Stimulated activated CD4-positive, alpha-beta T cell treated with anti-CD3 and anti-CD28 coated beads, Interleukin-15, amount 100 ng/mL, for 24 hours (primary cell): ENCODE results near the gene ANTXR1.
"Not testable (repeated sequence)": the region's sequence is repeated elsewhere in the genome, so short reads cannot be mapped to it uniquely, and the experiment has no call there.

Experiments used
- DNase-seq: peaks from one replicate; pipeline ENCODE4 v3.0.0-alpha.2; 2020

ANTXR1 gene

DNA sequence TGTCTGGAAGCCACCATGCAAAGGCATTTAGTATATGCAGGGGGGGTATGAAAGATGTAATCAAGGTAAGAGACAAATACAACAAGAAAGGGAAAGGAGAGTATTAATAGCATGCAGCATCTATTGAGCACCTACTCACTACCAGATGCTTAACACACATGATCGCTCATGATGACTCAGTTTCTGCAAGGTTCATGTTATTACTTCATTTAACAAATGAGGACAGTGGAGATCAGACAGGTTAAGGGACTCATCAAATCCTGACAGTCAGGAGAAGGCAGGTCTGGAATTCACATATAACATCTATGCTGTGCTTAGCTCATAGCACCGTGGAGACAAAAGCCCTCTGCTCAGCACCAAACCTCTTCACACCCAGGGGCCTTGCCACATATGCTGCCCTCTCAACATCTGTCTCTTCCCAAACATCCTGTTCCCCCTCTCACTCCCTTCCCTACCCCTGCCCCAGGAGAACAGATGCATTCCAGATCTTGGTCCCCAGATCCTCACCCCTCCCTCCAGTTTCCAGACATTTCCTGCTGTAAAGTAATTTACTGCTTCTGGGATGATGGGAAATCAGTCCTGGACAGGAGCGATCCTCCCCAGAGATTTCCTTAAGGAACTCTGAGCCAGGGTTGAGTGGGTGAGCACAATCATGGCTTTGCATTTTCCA is 155.3 kb downstream of the ANTXR1 start:
- no peak for DNase-seq

DNA sequence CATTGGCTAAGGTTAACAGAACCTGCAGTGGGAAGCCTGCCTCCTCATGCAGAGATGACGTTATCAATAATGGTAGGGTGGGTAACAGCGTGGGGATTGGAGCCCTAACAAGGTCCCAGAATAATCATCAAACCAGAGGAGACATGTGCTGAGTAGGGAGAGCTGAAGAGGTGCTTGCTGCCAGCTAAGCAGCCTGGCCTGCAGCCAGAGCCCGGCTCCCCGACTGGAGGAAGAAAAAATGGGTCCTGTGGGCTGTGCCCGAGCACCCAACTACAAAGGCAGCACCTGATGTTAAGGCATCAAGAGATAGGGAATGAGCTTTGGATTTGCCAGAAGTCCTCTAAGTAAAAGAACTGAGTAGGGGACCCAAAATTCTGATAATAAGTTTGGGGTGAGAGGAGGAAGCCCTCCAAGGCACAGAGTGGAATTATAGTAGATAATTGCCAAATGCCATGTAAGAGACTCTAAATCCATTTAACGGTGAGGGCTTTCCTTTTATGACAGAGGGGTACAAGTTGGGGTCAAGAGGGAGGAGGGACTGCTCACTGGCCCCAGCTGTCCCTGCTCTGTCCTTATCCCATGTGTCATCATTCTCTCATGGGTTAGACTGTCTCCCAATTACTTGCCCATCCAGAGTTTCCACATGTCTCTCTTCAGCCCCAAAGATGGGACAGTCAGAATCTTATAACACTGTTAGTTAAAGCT is 156.1 kb downstream of the ANTXR1 start:
- DNase-seq = no peak

DNA sequence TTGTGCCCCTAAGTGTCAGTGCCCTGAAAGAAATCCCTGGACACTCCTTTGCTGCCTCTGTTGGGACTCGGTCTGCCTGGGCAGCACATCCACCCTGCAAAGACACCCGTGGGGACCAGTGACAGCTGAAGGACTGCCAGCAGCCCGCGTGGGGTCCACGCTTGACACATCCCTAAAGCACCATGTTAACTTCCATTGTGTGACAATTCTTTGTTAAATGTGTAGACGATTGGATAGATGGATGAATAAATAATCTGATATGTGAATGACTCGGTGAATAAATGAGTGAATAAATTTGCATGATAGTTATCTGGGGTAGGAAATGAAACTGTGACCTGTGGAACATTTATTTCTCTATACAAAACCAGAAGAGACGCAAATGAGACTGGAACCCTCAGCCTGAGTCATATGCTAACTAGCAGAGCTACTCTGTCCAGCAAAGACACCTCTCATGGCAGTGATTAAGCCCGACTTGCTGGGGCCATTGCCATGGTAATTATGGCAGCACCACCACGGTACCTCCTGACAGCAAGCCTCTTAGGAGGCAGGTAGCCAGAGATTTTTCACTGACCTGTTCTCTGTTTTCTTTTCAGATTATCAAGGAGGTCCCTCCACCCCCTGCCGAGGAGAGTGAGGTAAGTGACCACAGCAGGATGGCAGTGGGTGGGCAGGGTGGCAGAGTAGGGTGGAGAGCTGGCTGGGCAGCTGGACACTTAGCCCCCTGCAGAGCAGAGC is 156.8 kb downstream of the ANTXR1 start:
- DNase-seq = peak; percentile 11

DNA sequence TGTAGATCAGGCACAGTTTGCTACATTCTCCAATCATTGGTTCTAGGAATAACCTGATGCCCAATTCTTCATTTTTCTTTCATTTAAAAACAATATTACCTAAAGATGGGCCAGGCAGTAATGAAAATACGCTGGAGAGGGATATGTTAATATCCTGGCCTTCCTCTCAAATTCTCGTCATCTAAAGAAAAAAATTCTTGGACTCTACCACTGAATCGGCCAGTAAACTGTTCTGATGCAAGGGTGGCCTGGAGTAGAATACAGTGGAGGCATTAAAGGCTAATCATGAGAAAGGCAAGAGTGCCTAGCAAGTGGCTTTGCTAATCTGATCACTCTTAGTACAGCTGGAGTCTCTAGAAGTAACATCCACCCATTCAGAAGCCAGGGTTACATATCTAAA is 157.7 kb downstream of the ANTXR1 start:
- no peak for DNase-seq

DNA sequence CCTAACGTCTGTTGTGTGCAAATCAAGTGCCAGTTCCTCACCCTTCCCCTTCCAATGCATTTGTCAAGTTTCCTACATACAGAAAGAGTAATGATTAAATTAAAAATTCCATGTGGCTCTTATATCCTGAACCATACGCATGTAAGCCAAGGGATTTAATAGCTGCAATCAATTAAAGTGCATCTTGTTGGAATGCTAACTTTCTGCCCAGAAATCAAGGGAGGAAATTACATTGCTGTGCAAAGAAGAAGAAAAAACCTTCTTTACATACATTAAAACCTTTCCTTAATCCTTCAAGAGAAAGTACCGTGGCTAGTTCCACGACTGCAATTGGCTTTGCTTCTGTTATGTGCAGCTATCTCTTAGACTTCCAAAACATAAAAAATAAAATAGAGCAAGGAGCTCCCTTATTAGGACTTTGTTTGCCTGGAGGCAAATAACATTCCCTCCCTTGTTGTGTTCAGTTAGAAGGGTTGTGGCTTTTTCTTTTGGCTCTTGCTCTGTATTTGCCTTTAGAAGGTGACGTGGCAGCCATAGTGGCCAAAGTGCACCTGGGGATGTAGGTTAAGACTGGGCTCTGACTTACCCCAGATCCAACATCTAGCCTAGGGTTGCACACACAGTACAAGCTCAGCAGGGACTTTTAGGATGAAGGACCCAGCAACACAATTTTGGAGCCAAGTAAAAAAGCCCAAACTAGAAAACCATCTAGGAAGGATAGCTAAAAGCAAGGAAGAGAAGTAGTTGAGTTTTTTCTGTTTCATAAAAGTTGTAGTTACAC is 158.3 kb downstream of the ANTXR1 start:
- no peak for DNase-seq

DNA sequence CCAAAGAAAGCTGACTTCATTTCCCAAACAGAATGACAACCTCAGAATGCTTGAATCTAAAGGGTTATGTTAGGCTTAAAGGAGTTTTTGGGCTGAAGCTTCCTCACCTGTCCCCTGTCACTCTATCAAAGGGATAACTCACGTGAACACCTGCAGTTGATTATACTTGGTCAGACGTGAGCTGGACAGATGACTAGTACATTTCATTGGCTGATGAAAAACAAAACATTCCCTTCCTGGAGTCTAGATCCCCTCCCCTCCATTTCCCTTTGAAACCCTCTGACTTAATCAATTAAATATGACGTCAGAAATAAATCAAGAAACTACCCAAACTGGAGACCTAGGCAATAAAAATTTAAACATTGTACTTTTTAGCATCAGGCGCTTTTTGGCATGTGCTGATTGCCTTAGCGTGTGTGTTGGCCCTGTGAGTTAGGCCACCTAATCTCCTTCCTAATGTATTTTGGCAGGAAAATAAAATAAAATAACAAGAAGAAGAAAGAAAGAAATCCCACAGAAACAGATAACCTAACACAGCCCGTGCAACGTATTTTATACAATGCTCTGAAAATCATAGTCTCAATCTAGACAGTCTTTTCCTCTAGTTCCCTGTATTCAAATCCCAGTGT is 159.0 kb downstream of the ANTXR1 start:
- DNase-seq = no peak

DNA sequence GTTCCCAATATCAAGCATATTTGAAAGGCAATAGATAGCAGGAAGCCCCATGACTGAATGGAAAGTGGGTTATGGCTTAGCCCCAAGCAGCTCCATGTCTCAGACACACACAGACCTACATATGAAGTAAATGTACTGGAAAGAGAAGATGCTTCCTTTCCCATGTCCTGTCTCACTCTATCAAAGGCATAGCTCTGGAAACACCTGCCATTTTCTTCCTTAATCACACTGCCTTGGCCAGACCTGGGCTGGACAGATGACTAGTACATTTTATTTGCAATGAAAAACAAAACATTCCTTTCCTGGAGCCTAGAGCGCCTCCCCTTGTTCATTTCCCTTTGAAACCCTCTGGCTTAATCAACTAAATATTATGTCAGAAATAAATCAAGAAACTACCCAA is 160.7 kb downstream of the ANTXR1 start:
- no peak for DNase-seq

DNA sequence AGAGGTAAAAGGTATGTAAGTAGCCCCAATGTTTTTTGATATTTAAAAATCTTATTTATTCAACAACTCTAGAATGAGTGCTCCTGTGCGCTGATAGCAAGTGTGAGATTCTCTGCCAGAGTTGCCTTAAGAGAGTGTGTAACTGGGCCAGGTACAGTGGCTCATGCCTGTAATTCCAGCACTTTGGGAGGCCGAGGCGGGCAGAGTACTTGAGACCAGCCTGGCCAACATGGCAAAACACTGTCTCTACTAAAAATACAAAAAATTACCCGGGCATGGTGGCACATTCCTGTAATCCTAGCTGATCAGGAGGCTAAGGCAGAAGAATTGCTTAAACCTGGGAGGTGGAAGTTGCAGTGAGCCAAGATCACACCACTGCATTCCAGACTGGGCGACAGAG is 161.2 kb downstream of the ANTXR1 start:
- DNase-seq = not testable (repeated sequence)

DNA sequence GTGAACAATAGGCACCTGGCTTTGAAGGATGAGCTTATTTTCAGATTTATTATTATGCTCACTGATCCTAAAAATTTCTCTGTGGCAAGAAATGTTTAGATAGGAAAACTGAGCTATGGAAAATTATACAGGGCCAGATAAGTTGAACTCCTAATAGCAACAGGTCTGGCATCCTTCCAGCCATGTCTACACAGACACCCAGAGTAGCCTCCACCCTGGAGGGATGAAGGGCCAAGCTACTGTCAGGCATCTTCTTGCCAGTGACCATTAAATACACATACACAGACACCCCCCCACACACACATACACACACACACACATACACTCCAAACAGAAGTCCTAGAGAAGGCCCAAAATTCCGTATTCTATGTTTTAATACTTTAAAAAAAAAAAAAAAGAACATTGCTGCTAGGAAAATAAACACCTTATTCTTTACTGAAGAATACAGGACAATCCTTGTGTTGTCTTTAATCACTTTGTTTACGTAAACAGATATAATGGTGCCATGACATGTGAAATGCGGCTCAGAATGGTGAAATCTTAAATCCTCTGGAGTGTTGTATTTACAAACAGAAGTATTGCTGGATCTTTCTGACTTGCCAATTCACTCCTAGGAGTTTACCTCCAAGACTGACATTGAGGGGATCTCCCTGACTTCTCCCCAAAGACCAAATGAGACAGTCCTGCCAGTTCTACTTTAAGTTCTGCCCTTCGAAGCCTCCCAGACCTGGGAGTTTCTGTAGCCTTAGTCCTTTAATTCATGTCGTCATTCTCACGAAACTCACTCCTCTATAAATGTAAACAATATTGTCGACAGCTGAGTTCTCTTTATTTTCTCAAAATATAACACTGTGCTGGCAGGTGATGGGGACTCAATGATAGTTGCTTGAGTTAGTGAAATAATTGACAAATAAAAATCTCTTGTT is 163.1 kb downstream of the ANTXR1 start:
- no peak for DNase-seq

DNA sequence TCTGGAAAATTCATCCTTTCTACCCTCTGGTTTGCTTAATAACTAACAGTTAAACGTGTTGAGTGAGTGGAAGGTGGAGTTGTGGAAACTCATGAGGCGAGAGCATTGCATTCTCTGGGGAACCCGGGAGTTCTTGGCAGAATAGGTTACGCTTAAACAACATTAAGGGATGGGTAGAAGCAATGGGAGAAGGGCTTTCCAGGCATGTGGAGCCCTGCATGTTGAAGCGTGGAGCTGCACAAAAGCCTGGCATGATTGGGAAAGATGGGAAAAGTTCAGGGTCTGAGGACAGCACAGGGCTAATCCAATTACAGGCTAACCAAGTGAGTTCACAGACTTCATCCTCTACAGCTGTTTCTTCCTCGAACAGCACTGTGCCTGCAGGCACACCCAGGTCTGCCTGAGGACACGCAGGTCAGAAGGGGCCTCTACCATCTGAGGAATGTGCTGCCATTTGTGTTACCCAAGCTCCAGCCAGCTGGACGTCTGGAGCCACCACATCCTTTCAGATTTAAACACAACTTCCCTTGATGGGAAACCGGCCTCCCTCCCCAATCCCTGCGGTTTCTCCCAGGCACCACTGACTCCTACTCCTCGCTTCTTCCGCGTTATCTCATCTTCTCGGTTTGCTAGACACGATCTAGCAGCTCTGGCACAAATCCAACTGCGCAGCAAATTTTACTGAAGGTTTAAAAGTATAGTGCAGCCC is 164.2 kb downstream of the ANTXR1 start:
- no peak for DNase-seq

DNA sequence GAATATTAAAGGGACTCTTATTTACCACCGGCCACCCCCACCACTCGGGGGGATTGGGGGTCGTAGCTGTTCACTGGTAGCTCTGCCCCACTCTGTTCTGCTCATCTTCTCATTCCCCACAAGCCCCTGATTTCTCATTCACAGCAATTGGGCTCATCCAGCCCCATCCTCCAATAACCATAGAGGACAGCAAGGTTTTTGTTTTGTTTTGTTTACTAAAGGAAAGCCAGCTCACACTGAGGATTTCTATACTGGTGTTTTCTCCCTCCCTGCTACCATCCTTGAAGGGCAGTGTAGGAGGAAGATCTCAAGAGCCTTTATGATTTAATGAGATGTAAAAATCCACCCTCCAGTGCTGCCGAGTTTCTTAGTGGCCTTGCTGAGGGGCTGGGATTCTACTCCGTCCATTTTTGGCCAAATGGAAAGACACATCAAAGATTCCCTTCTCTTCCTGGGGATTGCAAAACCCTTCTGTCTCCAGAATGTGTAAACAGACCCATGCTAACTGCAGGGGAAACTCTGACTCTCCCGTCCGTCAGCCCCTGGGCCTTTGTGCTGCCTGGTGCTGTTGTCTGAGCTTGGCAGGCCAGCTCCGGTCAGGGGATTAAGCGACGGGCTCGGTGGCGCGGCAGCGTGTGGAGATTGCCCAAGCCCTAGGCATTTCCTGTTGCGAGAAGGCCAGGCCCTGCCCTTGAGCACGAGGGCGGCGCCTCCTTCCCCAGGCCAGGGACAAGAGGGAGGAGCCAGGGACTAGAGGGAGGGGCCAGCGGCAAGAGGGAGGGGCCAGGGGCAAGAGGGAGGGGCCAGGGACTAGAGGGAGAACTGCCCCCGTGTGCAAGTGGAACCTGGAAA is 165.0 kb downstream of the ANTXR1 start:
- peak; percentile 7 for DNase-seq

DNA sequence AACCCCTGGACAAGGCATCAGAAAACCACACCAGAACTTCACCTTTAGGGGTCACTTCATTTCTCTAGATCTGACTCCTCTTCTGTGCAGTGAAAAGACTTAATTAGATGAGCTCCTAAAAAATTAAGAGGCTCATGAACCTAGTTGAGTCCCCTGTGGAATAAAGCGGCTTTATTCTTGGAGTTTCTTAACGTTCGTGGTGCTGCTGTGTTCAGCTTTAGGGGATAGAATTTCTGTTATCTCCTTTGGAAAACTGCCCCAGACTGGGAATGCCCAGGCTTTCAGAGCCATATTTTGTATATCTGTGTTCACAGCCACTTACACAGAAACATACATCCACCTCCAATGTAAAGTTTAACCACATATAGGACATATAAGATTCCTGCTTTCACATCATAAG is 165.8 kb downstream of the ANTXR1 start:
- DNase-seq = no peak

DNA sequence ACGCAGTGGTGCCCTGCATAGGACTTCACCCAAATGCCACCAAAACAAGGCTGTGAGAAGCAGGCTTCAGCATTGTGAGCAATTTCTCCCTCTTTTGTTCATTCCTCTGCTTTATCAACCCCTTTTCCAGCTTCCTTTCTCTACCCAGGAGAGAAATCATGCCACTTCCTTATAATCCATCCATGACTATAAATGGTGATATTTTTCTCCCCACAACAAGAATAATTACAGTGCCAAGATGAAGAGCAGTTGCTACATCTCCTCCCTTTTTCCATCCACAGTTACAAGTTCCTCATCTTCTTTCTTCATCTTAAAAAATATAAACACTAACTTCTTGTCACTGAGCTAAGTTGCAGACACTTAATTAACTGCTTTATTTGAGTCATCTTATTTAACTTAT is 167.2 kb downstream of the ANTXR1 start:
- no peak for DNase-seq

DNA sequence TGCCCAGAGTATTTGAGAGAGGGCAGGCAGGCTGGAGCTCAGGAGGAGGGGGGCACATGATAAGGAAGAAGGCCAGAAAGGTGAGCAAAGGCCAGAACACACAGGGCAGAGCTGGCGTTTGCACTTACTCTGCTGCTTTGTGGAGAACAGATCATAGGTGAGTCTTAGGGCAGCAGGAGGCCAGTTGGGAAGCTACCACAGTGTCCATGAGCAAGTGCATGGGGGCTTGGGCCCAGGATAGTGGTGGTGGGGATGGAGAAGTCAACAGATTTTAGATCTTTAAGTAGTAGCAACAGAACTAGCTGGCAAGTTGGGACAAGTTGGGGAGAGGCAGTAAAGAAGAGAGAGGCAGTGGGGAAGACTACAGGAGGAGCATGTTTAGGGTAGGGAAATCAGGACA is 168.0 kb downstream of the ANTXR1 start:
- DNase-seq = no peak

DNA sequence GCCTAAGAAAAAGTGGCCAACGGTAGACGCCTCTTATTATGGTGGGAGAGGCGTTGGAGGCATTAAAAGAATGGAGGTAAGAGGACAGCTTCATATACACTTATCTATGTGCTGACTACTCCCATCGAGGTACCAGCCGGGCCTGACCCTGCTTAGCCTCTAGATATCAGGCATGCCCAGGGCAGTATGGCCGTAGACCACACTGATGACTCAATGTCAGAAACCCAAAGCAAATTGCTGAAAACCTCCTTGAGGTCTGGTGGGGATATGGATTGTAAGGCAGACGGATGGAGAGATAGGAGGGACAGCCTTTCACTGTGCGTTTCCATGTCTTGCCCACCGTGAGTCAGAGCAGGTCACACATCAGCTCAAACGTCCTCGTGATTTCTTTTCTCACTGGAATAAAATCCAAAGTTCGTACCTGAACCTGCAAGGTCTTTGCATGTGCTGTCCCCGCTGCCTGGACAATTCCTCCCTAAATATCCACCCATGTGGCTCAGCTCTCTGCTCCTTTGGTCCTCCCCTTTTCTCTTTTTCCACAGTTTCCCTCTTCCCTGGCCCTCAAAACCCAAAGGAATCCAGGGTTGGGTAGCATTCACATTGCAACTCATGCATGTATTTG is 168.9 kb downstream of the ANTXR1 start:
- DNase-seq = no peak

DNA sequence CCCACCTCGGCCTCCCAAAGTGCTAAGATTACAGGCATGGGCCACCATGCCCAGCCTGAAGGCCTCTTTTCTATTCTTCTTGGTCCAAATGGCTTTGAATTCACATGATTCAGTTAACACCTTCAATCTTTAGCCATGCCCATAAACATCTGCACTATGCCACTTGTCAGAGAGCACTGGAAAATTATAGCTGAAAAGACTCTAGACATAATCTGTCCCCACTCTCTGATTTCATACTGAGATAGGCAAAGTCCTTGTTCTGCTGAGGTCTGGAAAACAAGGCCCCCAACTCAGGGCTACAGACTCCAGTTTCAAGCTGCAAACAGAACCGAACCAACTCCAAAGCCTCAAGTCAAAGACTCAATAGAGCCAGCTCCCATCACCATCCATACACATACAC is 170.7 kb downstream of the ANTXR1 start:
- no peak for DNase-seq

DNA sequence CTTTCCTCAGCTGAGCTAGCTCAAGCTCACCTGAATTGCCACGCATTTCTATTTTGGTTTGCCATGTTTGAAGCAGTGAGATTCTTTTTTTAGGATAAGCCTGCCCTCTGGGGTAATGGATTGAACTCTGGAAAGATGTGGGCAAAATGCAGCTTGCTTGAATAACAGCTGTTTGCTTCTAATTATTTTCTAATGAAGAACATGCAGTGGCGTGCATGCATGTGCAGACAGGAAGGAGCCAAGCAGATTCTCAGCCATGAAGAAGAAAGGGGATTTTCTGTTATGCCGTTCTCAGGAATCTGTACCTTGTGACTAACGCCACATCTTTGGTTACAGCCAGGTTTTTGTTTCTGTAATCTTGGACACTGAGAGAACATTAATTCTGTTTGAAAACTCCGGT is 171.2 kb downstream of the ANTXR1 start:
- no peak for DNase-seq

DNA sequence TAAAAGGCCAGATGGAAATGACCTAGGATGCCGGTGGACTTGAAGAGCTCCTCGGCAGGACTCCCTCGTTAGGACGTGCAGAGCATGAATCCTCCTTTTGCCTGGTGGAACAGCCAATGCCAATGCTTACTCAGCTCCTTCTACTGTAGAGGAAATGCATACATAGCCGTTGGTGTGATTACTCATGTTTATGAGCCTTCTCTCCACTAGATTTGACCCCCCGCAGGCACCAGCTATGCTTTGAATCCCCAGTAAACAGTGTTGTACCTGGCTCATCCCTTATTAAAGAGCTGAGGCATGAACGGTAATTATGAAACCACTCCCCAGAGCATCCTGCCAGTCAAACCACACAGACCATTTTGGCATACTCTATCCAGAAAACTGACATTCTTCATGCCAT is 172.8 kb downstream of the ANTXR1 start:
- no peak for DNase-seq

DNA sequence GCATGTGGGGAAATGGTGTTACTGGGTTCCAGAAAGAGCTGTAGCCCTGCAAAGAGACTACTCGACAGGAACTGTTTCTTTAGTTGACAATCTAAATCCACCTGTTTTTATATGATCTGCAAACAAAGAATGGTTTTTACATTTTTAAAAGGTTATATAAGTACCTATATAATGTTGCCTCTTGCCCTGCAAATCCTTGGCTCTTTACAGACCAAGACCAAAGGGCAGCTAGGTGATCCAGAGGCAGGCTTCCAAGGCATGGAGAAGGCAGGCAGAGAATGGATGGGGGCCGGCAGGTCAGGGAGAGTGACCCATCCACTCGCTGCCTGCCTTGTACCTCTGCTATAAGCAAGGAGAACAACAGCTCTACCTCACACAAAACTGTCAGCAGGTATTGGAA is 173.6 kb downstream of the ANTXR1 start:
- no peak for DNase-seq
